ENCODE measurements around the gene ROR2. TPM values are rescaled to one million over a fixed set of nuclear protein-coding genes. Genes with fewer than 3 reads are reported as not detected.

The ROR2 gene
- total and polyA plus RNA-seq, 4 donors: 1.6 to 5.8 TPM; not detected in 2

DNA sequence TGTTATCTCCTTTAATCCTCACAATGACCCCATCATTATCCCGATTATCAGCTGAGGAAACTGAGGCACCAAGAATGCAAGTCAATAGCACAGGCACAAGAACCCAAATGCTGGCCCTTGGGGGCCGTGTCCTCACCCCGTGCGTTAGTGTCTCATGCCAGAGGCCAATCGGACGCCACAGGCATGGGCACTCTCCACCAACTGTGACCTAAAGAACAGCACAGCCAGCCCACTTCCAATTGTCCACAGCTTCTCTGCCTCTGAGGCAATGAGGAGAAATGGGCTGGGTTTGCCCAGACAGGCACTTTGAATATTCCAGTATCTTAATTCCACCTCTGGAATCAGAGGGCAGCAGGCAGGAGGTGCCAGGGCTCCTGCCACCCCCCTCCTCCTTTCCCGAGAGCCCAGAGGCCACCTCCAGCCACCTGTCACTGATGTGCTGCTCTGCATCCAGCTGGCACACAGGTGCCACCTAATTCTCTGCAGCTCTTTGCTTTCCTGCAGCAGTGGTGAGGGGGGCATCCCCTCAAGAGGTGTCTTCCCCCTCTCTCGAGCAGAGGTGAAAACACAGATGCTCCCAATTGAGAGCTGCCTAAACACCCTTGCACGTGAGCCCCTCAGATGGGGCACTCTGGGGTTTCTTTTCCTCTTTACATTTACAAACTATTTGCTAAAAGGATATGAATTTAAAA is 107.5 kb downstream of the ROR2 start:
- DNase-seq: no peak
- intact Hi-C loops (cut with DNase I): no loop called here
- no peak overlapping the region for H3K27ac ChIP-seq (ENCODE audit: low read depth in 1 of 2, low read length in 2 of 2)

GRCh38 chr9:91841591-91841990 is 108.4 kb downstream of the ROR2 start:
- H3K27me3 ChIP-seq (ENCODE audit: control insufficient read depth in 1 of 2, insufficient read depth in 2 of 2, low read length in 1 of 2): no peaks in the 10 kb centered on the region
- no peak for DNase-seq
- no peaks in the 10 kb centered on the region for H3K4me1 ChIP-seq (ENCODE audit: control insufficient read depth in 1 of 2, insufficient read depth in 2 of 2, low read length in 2 of 2)
- intact Hi-C loops (cut with DNase I): no loop called here
- H3K4me3 ChIP-seq (ENCODE audit: low read length in 2 of 2): no peak overlapping the region
- no peaks in the 10 kb centered on the region for H3K36me3 ChIP-seq (ENCODE audit: control insufficient read depth in 1 of 2, insufficient read depth in 2 of 2, low read length in 1 of 2)
- no peaks in the 10 kb centered on the region for H3K9me3 ChIP-seq (ENCODE audit: control insufficient read depth, low read length)
- ATAC-seq (ENCODE audit: low FRiP score): no peak
- H3K27ac ChIP-seq (ENCODE audit: low read depth in 1 of 2, low read length in 2 of 2): no peak overlapping the region
- 88 to 92% methylated on average over 5 of the region's 5 CpGs for WGBS, 2 donors

More for the DNA sequence above, 107.5 kb downstream of the ROR2 start:
- Histone ChIP-seq H3K4me1 (ENCODE audit: control insufficient read depth in 1 of 2, insufficient read depth in 2 of 2, low read length in 2 of 2) (no peaks in the 10 kb centered on the region), H3K4me3 (ENCODE audit: low read length in 2 of 2) (no peak overlapping the region), H3K36me3 (ENCODE audit: control insufficient read depth in 1 of 2, insufficient read depth in 2 of 2, low read length in 1 of 2) (no peaks in the 10 kb centered on the region), H3K27me3 (ENCODE audit: control insufficient read depth in 1 of 2, insufficient read depth in 2 of 2, low read length in 1 of 2) (no peaks in the 10 kb centered on the region), H3K9me3 (ENCODE audit: control insufficient read depth, low read length) (no peaks in the 10 kb centered on the region)
- ATAC-seq (ENCODE audit: low FRiP score): no peak
- 84% methylated on average over 9 of the region's 9 CpGs for WGBS, 2 donors

DNA sequence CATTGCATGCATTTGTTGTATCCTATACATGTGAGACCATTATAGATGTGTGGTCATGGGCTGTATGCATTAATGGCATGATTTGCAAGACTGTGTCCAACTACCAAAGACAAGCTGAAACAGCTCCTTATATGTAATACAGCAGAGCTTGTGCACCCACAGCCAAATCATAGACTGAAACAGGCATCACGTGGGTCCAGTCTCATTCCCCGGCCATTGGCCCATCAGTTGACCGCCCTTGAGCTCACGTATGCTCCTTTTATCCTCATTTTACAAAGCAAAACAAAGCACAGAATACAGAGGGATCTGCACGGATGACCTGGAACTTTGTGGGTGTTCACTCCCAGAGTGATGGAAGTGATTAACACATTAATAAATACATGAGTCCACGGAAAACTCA is 109.1 kb downstream of the ROR2 start:
- intact Hi-C loops (cut with DNase I): no loop called here
- no peak for DNase-seq
- no peaks in the 10 kb centered on the region for H3K9me3 ChIP-seq (ENCODE audit: control insufficient read depth, low read length)
- H3K27ac ChIP-seq (ENCODE audit: low read depth in 1 of 2, low read length in 2 of 2): no peak overlapping the region
- no peak overlapping the region for H3K4me3 ChIP-seq (ENCODE audit: low read length in 2 of 2)
- no peak for ATAC-seq (ENCODE audit: low FRiP score)
- no peaks in the 10 kb centered on the region for H3K4me1 ChIP-seq (ENCODE audit: control insufficient read depth in 1 of 2, insufficient read depth in 2 of 2, low read length in 2 of 2)
- 92 to 94% methylated on average over 6 of the region's 6 CpGs for whole genome bisulfite sequencing, 2 donors
- no peaks in the 10 kb centered on the region for H3K36me3 ChIP-seq (ENCODE audit: control insufficient read depth in 1 of 2, insufficient read depth in 2 of 2, low read length in 1 of 2)
- no peaks in the 10 kb centered on the region for H3K27me3 ChIP-seq (ENCODE audit: control insufficient read depth in 1 of 2, insufficient read depth in 2 of 2, low read length in 1 of 2)

DNA sequence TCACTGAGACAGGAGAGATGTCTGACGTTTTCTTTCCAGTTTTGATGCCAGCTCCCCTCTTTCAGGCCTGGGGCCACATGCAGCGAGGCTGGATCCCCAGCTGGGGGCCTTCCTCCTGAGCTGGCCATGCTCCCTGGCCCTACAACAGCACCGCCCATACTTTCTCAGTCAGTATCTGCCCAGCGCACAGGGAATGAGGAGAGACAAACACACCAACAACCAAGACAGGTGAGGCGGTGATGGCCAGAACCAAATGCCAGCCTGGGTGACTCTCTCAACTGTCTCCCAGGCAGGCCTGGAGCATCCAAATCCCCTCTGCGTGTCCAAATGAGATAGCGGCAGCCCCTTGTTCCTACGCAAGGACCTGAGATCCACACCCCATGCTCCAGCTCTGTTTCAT is 109.6 kb downstream of the ROR2 start:
- intact Hi-C loops (cut with DNase I): no loop called here
- 92 to 95% methylated on average over 8 of the region's 8 CpGs for WGBS, 2 donors
- no peaks in the 10 kb centered on the region for H3K9me3 ChIP-seq (ENCODE audit: control insufficient read depth, low read length)
- no peaks in the 10 kb centered on the region for H3K27me3 ChIP-seq (ENCODE audit: control insufficient read depth in 1 of 2, insufficient read depth in 2 of 2, low read length in 1 of 2)
- H3K4me1 ChIP-seq (ENCODE audit: control insufficient read depth in 1 of 2, insufficient read depth in 2 of 2, low read length in 2 of 2): no peaks in the 10 kb centered on the region
- DNase-seq (peak in 1 of 2 donors; percentile 39), ATAC-seq (ENCODE audit: low FRiP score) (no peak)
- no peak overlapping the region for H3K27ac ChIP-seq (ENCODE audit: low read depth in 1 of 2, low read length in 2 of 2)
- H3K4me3 ChIP-seq (ENCODE audit: low read length in 2 of 2): no peak overlapping the region
- H3K36me3 ChIP-seq (ENCODE audit: control insufficient read depth in 1 of 2, insufficient read depth in 2 of 2, low read length in 1 of 2): no peaks in the 10 kb centered on the region

- H3K27me3 ChIP-seq (ENCODE audit: control insufficient read depth in 1 of 2, insufficient read depth in 2 of 2, low read length in 1 of 2): no peaks in the 10 kb centered on the region
- no peak overlapping the region for H3K4me3 ChIP-seq (ENCODE audit: low read length in 2 of 2)
- no peaks in the 10 kb centered on the region for H3K9me3 ChIP-seq (ENCODE audit: control insufficient read depth, low read length)
- no peaks in the 10 kb centered on the region for H3K4me1 ChIP-seq (ENCODE audit: control insufficient read depth in 1 of 2, insufficient read depth in 2 of 2, low read length in 2 of 2)
- WGBS, 2 donors: 84 to 91% methylated on average over 14 of the region's 14 CpGs
- H3K27ac ChIP-seq (ENCODE audit: low read depth in 1 of 2, low read length in 2 of 2): no peak overlapping the region
- DNase-seq (peak in 1 of 2 donors; percentile 46), ATAC-seq (ENCODE audit: low FRiP score) (no peak)
- intact Hi-C loops (cut with DNase I): no loop called here
- H3K36me3 ChIP-seq (ENCODE audit: control insufficient read depth in 1 of 2, insufficient read depth in 2 of 2, low read length in 1 of 2): no peaks in the 10 kb centered on the region
Measured at GRCh38 chr9:91839926-91840465, 110.0 kb downstream of the ROR2 start.

DNA sequence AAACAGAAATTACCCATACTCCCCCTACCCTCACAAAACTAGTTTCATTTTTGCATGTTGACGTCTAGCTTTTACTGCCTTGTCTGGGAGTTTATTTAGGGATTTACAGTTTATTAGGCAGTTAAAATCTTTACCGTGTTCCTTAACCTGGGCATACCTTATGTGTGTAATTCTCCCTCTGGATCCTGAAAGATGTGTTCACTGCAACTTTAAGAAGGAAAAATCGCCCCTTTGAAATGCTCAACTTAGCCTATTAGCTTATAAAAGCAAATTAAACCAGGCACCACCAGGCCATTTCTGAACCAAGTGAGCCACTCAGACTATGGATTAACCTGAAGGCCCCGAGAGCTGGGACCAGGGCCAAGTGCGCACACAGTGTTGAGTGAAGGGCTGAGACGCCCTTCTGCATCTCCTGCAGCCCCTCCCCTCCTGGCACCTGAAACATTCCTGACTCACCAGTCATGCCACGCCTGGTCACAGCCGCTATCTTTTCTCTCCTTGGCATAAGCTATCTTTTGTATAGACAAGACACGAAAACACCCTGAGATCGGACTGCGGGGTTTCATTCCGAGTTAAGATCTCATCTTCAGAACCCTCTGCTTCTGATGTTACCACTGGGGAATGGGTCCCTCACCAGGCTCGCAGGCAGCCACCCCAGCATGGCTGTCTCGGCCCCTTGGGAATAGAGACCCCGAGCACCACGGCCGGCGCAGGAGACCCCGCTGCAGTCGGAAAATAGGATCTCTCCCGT is 111.9 kb downstream of the ROR2 start:
- Histone ChIP-seq H3K27ac (ENCODE audit: low read depth in 1 of 2, low read length in 2 of 2) (no peak overlapping the region), H3K4me1 (ENCODE audit: control insufficient read depth in 1 of 2, insufficient read depth in 2 of 2, low read length in 2 of 2) (no peaks in the 10 kb centered on the region), H3K4me3 (ENCODE audit: low read length in 2 of 2) (no peak overlapping the region), H3K36me3 (ENCODE audit: control insufficient read depth in 1 of 2, insufficient read depth in 2 of 2, low read length in 1 of 2) (no peaks in the 10 kb centered on the region), H3K9me3 (ENCODE audit: control insufficient read depth, low read length) (no peaks in the 10 kb centered on the region), H3K27me3 (ENCODE audit: control insufficient read depth in 1 of 2, insufficient read depth in 2 of 2, low read length in 1 of 2) (no peaks in the 10 kb centered on the region)
- peak; percentile 63 to 77 for DNase-seq
- 26 to 28% methylated on average over 21 of the region's 21 CpGs for WGBS, 2 donors
- peak; percentile 34 for ATAC-seq (ENCODE audit: low FRiP score)
- intact Hi-C loops (cut with DNase I): no loop called here

GRCh38 chr9:91836515-91836914 is 113.5 kb downstream of the ROR2 start:
- Histone ChIP-seq H3K27me3 (ENCODE audit: control insufficient read depth in 1 of 2, insufficient read depth in 2 of 2, low read length in 1 of 2) (no peaks in the 10 kb centered on the region), H3K4me1 (ENCODE audit: control insufficient read depth in 1 of 2, insufficient read depth in 2 of 2, low read length in 2 of 2) (no peaks in the 10 kb centered on the region), H3K9me3 (ENCODE audit: control insufficient read depth, low read length) (no peaks in the 10 kb centered on the region), H3K27ac (ENCODE audit: low read depth in 1 of 2, low read length in 2 of 2) (no peak overlapping the region), H3K4me3 (ENCODE audit: low read length in 2 of 2) (no peak overlapping the region), H3K36me3 (ENCODE audit: control insufficient read depth in 1 of 2, insufficient read depth in 2 of 2, low read length in 1 of 2) (no peaks in the 10 kb centered on the region)
- ATAC-seq (ENCODE audit: low FRiP score) (no peak), DNase-seq (peak in 1 of 2 donors; percentile 64)
- intact Hi-C loops (cut with DNase I): no loop called here
- WGBS, 2 donors: 63 to 66% methylated on average over 7 of the region's 7 CpGs

DNA sequence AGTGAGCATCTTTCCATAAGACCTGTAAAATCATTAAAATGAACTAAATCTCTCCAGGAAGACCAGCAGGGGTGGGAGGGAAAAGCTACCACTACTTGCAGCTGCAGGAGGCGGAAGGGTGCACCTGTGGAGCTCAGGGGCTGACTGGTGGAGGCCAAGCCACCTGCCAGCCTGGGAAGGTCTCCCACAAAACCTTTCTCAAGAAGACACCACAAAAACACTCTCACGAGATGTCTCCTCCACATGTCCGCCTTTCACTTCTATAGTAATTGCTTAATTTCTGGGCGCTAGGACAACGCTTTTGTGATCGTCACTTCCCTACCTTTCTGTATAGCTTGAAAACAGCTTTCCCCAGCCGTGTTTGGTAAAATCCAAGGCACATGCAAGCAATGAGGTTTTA is 114.4 kb downstream of the ROR2 start:
- intact Hi-C loops (cut with DNase I): no loop called here
- 95 to 98% methylated on average over 7 of the region's 7 CpGs for WGBS, 2 donors

GRCh38 chr9:91835216-91835615 is 114.8 kb downstream of the ROR2 start:
- Histone ChIP-seq H3K27ac (ENCODE audit: low read depth in 1 of 2, low read length in 2 of 2) (no peak overlapping the region), H3K4me3 (ENCODE audit: low read length in 2 of 2) (no peak overlapping the region), H3K27me3 (ENCODE audit: control insufficient read depth in 1 of 2, insufficient read depth in 2 of 2, low read length in 1 of 2) (no peaks in the 10 kb centered on the region), H3K4me1 (ENCODE audit: control insufficient read depth in 1 of 2, insufficient read depth in 2 of 2, low read length in 2 of 2) (no peaks in the 10 kb centered on the region), H3K9me3 (ENCODE audit: control insufficient read depth, low read length) (no peaks in the 10 kb centered on the region), H3K36me3 (ENCODE audit: control insufficient read depth in 1 of 2, insufficient read depth in 2 of 2, low read length in 1 of 2) (no peaks in the 10 kb centered on the region)
- no peak for ATAC-seq (ENCODE audit: low FRiP score)
- intact Hi-C loops (cut with DNase I): no loop called here
- DNase-seq: peak in 1 of 2 donors; percentile 21
- 69 to 87% methylated on average over 5 of the region's 5 CpGs for WGBS, 2 donors

More for the DNA sequence above, 114.4 kb downstream of the ROR2 start:
- Histone ChIP-seq H3K36me3 (ENCODE audit: control insufficient read depth in 1 of 2, insufficient read depth in 2 of 2, low read length in 1 of 2) (no peaks in the 10 kb centered on the region), H3K27me3 (ENCODE audit: control insufficient read depth in 1 of 2, insufficient read depth in 2 of 2, low read length in 1 of 2) (no peaks in the 10 kb centered on the region), H3K4me1 (ENCODE audit: control insufficient read depth in 1 of 2, insufficient read depth in 2 of 2, low read length in 2 of 2) (no peaks in the 10 kb centered on the region), H3K4me3 (ENCODE audit: low read length in 2 of 2) (no peak overlapping the region), H3K27ac (ENCODE audit: low read depth in 1 of 2, low read length in 2 of 2) (no peak overlapping the region), H3K9me3 (ENCODE audit: control insufficient read depth, low read length) (no peaks in the 10 kb centered on the region)
- DNase-seq (no peak), ATAC-seq (ENCODE audit: low FRiP score) (no peak)

All from aorta (tissue), 5 donors.